ENCODE measurements around the gene SSR1.
"Not testable (repeated sequence)": the region's sequence is repeated elsewhere in the genome, so short reads cannot be mapped to it uniquely, and the experiment has no call there.

Gene SSR1

DNA sequence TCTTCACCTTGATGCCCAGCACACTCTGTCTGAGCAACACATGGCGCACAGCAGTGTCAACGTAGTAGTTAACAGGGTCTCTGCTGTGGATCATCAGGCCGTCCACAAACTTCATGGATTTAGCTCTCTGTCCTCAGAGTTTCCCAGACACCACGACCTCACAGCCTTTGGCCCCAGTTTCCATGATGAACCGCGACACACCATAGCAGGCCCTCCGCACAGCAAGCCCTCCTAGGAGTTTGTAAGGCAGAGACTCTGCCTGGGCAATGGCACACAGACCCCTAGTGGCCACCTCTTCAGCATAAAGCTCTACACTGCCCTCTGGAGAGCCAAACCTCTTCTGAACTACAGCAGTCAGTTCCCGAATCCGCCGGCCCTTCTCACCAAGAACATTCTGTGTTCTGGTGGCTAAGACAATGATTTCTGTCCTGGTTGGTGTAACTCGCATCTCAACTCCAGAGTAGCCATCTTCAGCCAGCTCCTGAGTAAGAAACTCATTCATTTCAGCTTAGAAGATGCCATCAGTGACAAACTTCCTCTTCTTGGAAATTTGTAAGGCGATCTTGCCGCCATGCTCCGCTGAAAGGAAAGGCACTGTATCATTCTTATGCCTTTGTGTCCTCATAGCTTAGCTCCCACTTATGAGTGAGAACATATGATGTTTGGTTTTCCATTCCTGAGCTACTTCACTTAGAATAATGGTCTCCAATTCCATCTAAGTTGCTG lies 26.2 kb upstream of the SSR1 start:
- peaks cover 17% of the 10 kb centered on the region; the same call in 1 of the 2 replicates for H3K27me3 ChIP-seq (ENCODE audit: control insufficient read depth, low read length)
- H3K4me1 ChIP-seq (ENCODE audit: control insufficient read depth, low read length); H4K20me1 ChIP-seq (ENCODE audit: control insufficient read depth, insufficient read depth, low read depth, low read length); H3F3A ChIP-seq (ENCODE audit: control insufficient read depth, insufficient read depth); H3K4me3 ChIP-seq (ENCODE audit: low read length); H3K9me3 ChIP-seq (ENCODE audit: control insufficient read depth, insufficient read depth, low read length); H3K4me2 ChIP-seq (ENCODE audit: low read length); H3K9me2 ChIP-seq (replicated peaks; ENCODE audit: control insufficient read depth, low read length); H3K27ac ChIP-seq (ENCODE audit: low read depth, low read length); H3K79me2 ChIP-seq (ENCODE audit: control insufficient read depth, low read length); H3K36me3 ChIP-seq (ENCODE audit: control insufficient read depth, low read length): not testable (repeated sequence)
- TF ChIP-seq, protein P1, sequence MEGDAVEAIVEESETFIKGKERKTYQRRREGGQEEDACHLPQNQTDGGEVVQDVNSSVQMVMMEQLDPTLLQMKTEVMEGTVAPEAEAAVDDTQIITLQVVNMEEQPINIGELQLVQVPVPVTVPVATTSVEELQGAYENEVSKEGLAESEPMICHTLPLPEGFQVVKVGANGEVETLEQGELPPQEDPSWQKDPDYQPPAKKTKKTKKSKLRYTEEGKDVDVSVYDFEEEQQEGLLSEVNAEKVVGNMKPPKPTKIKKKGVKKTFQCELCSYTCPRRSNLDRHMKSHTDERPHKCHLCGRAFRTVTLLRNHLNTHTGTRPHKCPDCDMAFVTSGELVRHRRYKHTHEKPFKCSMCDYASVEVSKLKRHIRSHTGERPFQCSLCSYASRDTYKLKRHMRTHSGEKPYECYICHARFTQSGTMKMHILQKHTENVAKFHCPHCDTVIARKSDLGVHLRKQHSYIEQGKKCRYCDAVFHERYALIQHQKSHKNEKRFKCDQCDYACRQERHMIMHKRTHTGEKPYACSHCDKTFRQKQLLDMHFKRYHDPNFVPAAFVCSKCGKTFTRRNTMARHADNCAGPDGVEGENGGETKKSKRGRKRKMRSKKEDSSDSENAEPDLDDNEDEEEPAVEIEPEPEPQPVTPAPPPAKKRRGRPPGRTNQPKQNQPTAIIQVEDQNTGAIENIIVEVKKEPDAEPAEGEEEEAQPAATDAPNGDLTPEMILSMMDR (IDR thresholded peaks at IDR 0.05; ENCODE audit: low read depth, low read length, poor library complexity, severe bottlenecking): peak; percentile 59

DNA sequence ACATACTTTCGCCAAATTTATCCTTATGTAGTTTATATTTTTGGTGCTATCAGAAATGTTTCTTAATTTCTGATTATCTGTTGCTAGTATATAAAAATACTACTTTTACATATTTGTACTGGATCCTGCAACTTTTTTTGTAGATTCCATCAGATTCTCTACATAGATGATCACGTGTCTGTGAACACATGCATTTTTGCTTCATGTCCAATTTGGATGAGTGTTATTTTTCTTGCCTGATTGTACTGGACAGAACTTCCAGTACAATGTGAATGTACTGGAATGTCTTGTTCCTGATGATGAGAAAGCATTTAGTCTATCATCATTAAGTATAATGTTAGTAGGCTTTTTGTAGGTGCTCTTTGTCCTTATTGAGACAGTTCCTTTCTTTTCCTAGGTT lies 25.0 kb upstream of the SSR1 start:
- Histone ChIP-seq H3K9me2 (replicated peaks; ENCODE audit: control insufficient read depth, low read length) (no peaks in the 10 kb centered on the region), H3K79me2 (ENCODE audit: control insufficient read depth, low read length) (no peaks in the 10 kb centered on the region), H3K4me1 (ENCODE audit: control insufficient read depth, low read length) (no peaks in the 10 kb centered on the region), H3K4me2 (ENCODE audit: low read length) (no peak overlapping the region), H3K36me3 (ENCODE audit: control insufficient read depth, low read length) (no peaks in the 10 kb centered on the region), H3K4me3 (ENCODE audit: low read length) (no peak overlapping the region), H3K27ac (ENCODE audit: low read depth, low read length) (no peak overlapping the region), H3F3A (ENCODE audit: control insufficient read depth, insufficient read depth) (no peaks in the 10 kb centered on the region), H4K20me1 (ENCODE audit: control insufficient read depth, insufficient read depth, low read depth, low read length) (no peaks in the 10 kb centered on the region), H3K9me3 (ENCODE audit: control insufficient read depth, insufficient read depth, low read length) (no peaks in the 10 kb centered on the region), H3K27me3 (ENCODE audit: control insufficient read depth, low read length) (peaks cover 17% of the 10 kb centered on the region; the same call in 1 of the 2 replicates)
- TF ChIP-seq, protein P1 (IDR thresholded peaks at IDR 0.05; ENCODE audit: low read depth, low read length, poor library complexity, severe bottlenecking): no peak
- no peak for TF ChIP-seq EZH2phosphoT487 (IDR thresholded peaks at IDR 0.05; ENCODE audit: borderline replicate concordance, low read length)

DNA sequence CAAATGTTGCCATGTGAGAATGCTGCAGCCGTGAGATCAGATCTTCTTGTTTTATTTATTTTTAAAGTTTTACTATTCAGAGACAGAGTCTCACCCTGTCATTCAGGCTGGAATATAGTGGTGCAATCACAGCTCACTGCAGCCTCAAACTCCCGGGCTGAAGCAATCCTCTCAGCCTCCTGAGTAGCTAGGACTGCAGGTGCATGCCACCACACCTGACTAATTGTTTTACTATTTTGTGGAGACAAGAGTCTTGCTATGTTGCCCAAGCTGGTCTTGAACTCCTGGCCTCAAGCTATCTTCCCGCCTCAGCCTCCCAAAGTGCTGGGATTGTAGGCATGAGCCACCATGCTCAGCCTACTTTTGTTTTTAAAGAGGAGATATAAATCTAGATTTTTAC lies 22.5 kb upstream of the SSR1 start:
- Histone ChIP-seq H3F3A (ENCODE audit: control insufficient read depth, insufficient read depth) (no peaks in the 10 kb centered on the region), H3K27me3 (ENCODE audit: control insufficient read depth, low read length) (peaks cover 22% of the 10 kb centered on the region; the same call in 1 of the 2 replicates), H3K4me2 (ENCODE audit: low read length) (no peak overlapping the region), H3K9me2 (replicated peaks; ENCODE audit: control insufficient read depth, low read length) (no peaks in the 10 kb centered on the region), H3K4me3 (ENCODE audit: low read length) (no peak overlapping the region), H4K20me1 (ENCODE audit: control insufficient read depth, insufficient read depth, low read depth, low read length) (no peaks in the 10 kb centered on the region), H3K79me2 (ENCODE audit: control insufficient read depth, low read length) (no peaks in the 10 kb centered on the region), H3K4me1 (ENCODE audit: control insufficient read depth, low read length) (no peaks in the 10 kb centered on the region), H3K9me3 (ENCODE audit: control insufficient read depth, insufficient read depth, low read length) (no peaks in the 10 kb centered on the region), H3K36me3 (ENCODE audit: control insufficient read depth, low read length) (no peaks in the 10 kb centered on the region), H3K27ac (ENCODE audit: low read depth, low read length) (no peak overlapping the region)
- TF ChIP-seq, protein P1 (IDR thresholded peaks at IDR 0.05; ENCODE audit: low read depth, low read length, poor library complexity, severe bottlenecking): no peak
- TF ChIP-seq EZH2phosphoT487 (IDR thresholded peaks at IDR 0.05; ENCODE audit: borderline replicate concordance, low read length): no peak

Data from DOHH2 (cell line).